CMK (cell line): ENCODE results near the gene ADAM33.

Source experiments
- DNase-seq: peaks from one replicate; pipeline ENCODE4 v3.0.0-alpha.2; 2010; ENCODE audit warnings: low read depth

ADAM33 gene

DNA sequence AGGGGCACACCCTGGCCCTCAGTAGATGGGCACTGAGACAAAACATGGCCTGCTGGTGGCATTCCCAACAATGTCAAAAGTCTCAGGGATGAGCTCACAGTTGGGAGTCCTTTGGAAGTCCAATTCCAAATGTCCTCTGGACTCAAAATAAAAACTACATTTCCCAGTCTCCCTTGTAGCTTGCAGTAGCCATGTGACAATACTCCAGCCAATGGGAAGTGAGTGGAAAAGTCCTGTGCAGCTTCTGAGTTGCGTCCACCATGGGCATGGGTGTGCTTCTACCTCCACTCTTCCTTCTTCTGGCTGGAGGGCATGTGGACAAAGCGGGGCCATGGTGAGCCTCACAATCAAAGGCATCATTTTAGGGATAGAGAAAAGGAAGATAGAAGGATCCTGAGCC lies 5.8 kb upstream of the ADAM33 start:
- no peak for DNase-seq

DNA sequence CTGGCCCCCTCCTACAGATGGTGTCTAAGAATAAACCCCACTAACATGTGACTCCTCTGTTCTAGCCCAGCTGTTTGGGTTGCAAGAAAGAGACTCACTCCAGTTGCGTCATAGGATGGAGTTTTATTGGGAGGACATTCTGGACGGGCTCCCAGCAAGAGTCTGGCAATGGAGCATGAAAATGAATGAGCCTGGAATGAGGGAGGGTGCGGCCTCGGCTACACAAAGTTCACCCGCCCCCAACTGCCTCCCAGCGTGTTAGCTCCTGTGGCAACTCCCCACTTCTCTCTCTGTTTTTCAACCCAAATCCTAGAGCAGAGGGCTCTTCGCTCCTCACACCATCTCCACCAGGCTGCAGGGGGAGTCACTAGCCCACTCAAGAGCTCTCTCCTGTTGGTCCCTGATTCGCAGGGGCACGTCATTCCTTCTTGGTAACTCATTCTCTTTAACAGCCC lies 5.1 kb upstream of the ADAM33 start:
- DNase-seq = no peak

DNA sequence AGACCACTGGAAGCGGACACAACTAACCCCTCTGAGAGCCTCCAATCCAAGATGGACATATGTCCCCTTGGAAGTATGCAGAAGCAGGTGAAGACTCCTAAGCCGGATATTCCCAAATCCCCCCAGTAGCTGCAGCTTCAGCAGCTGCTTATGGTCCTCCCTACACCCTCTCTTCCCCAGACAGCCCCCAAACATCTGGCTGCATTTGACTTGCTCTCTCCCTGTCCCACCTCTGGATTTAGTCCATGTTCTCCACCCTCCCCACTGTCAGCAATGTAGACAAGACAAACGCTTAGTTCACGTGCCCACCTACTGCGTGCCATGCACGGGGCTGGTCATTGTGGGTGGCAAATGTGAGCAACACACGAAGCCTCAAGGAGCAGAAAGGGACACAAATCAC lies 4.6 kb upstream of the ADAM33 start:
- DNase-seq = no peak

DNA sequence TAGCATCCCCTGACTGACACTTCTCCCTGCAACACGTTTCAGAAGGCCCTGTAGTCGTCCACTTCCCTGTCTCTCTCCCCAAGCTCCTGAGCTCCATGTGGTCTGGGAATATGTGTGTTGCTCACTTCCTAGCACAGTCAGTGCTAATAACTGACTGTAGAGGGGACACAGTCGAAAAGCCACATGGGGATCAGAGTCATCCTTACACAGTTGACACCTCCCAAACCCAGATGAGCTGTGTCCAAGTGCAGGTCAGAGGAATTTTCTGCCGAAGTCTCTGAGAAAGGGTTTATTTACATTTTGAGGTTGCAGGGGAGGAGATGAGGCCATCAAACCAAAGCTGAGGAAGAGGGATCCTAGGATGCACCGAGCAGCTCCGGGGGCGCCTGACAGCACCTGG lies 3.5 kb upstream of the ADAM33 start:
- no peak for DNase-seq

DNA sequence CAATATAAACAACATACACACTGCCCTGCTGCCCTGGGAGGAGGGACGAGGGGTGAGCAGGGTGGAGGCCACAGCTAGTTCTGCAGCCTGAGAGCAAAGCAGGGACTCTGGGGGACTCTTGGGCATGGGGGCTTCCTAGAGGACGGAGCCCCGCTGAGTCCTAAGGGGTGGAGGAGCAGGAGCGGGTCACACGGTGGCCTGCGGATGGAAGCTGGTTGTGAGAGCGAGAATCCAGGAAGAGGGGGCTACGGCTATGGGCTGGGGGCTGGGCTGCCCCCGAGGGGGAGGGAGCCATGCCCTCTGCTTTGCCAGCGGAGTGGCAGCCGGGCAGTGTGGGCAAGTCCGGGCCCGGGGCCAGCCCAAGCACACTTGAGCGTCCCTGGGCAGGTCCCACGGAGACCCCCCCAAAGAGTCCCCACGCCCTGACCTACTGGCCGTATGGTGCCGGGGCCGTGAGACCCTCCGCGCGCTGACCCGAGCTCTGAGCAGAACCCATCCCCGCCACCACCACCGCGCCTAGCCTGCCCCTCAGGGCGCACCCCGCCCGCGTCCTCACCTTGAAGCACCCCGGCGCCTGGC lies 369 bp downstream of the ADAM33 start:
- DNase-seq = no peak

DNA sequence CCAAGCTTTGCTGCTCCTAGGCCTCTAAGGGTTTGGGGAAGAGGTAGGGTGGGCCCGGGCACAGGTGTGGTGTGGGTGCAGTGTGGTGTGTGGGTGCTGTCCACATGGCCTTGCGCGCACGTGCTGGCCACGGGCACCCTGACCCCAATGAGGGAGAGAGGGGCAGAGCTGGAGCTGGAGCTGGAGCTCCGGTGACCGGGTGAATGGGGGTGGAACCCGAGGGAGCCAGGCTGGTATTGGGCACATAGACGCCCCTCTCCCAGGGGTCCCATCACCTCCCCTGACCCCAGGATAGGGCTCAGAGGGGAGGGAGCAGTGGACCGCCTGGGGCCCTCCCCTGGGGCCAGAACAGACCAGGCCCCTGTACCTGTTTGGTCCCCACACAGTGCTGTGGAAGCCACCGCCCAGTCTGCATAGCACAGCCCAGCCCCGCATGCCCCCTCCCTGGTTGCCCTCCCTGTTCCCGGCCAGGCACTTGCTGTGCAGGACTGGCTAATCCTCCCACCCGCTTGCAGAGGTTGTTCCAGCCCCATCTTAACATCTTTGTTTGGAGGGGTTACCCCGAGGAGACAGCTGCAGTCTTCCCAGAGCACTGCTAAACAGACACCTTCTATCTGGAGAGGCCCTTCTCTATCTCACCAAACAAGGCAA lies 984 bp downstream of the ADAM33 start:
- no peak for DNase-seq

DNA sequence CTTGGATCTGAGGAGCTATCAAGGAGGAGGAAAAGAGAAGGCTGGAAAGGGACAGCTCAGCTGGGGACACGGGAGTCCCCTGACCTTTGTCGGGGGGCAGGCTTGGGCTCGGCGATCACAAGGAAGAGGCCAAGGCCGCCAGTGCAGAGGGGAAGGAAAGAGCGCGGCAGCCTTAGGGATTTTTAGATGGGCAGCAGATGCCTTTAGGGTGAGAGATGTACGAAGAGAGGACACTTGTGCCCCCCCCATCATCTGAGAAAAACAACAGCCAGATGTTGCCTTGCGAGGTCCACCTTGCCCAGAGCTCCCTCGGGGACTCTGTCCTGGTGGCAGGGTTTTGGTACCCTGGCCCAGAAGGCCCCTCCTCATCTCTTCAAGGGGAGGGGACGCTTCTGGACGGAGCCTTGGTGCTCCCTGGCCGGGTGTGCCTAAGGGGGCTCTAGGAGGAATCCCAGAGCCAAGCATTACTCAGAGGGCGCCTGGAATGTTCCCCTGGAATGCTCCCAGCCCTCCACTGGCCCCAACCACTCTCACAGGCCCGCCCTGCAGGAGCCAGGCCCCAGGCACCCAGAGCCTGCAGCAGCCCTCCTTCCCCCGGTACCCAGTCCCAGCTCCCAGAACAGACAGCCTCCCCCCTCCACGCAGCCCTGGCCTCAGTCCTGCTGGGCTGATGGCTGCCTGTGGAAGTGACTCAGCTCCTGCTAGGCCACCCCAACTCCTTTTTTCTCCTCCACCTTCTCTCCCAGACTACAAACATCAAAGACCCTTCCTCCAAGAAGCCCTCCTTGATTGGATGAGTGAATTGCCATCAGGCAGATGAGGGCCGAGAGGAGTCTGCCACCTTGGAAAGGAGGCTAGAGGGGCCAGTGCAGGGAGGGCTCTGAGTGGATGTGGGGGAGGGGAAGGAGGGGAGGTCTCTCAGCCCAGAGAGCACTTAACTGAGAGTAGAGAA lies 1.8 kb downstream of the ADAM33 start:
- DNase-seq = no peak

DNA sequence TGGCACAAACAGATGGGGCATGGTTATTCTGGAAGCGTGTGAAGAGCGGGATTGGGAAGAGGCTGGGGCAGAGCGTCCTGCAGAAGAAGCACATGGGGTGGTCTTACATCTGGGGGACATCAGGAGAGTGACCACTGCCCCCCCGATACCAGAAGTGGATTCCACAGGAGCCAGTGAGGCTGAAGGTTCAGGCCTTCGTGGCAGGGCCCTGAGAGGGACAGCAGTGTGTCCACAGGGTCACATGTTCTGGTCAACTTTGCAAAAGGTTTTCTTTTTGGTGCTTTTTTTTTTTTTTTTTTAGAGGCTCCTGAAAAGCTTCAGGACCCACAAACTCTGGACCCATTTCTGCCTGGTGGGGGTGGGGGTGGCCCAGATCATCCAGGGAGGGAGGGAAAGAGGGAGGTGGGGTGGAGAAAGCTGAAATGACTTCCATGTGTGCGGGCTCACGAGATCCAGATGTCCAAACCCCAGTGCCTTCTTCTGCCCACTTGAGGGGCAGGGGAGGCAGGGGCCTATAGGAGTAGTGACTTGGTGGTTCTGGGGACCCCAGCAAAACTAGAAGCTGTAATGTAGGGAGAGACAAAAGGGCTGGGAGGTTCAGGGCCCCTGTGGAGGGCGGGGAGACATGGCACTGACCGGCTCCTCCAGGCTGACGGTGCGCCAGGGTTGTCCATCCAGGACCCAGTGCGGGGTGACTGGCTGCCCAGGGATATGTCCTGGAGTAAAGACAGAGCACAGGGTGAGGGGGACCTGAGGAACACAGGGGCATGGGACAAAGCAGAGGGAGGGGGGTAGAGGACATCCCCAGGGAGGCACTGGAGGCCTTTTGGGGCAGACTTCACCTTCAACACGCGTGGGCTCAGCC lies 2.7 kb downstream of the ADAM33 start:
- DNase-seq = no peak

DNA sequence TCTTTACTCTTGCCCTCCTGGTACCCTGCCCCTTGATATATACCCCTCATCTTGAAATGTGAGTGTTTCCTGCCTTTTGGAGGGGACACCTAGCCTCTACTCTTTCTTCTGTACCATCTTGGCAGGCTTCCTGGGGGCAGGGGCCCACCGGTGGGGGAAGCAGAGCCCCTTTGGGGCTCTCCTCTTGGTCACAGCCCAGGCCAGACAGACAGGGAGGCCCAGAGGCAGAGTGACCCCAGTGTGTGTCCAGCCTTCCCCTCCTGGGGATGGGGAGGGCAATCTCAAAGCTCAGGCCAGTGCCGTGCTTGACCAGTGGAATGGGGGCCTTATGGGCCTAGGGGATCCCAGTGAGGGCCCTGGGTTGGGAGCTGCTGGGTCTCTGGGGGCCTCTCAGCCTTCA lies 3.6 kb downstream of the ADAM33 start:
- DNase-seq = no peak

DNA sequence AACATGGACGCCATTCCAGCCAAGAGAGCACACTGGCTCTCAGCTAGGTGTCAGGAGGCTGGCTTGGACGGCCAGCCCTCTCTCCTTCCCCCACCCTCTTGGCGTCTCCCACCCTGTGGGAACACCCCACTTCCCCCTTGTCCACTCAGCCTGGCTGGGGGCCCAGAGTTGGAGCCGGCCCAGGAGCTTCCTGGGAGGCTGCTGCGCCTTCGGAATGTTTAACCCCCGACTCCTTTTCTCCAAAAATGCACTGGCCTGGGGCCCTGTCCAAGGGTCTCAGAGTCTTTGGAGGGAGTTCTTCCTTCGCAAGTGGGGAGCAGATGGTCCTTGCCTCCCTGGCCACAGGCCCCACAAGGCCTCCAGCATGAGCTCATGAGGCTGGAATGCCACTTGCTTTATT lies 4.1 kb downstream of the ADAM33 start:
- DNase-seq = no peak

DNA sequence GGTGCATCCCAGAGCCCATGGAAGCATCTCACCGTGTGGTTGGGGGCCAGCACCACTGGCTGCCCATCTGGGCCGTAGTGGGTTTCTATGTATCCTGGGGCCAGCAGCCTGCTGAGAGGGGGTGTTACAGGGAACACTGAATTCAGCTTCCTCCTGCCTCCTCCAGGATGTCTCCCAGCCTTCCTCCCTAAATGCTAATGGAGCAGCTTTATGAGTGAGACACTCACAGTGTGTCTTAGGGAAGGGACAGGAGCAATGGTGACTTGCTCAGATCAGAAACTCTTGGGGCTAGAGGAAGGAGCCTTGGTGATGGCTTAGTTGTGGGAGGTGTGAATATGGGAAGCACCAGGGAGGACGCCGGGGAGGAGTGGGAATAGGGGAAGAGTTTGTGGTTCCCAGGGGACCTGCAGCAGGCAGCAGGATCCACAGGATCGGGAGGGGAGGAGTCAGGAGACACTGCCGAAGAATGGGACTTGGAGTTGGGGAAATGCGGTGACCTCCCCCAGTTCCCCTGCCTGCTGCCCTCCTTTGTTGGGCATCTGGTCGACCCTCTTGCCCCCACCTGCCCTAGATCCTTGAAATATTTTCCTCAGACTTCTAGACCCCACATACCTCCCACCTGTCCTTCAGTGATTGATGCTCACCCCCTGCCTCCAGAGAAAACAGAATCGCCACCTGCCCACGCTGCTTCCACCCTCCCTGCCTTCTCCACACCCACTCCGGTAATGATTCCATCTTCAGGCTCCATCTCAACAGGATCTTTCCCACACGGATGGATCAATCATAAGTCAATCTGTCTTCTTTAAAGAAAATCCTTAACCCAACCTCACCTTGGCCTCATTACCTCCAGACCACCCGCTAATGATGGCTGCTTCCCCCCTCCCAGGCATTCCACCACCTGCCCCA lies 6.6 kb downstream of the ADAM33 start:
- no peak for DNase-seq

DNA sequence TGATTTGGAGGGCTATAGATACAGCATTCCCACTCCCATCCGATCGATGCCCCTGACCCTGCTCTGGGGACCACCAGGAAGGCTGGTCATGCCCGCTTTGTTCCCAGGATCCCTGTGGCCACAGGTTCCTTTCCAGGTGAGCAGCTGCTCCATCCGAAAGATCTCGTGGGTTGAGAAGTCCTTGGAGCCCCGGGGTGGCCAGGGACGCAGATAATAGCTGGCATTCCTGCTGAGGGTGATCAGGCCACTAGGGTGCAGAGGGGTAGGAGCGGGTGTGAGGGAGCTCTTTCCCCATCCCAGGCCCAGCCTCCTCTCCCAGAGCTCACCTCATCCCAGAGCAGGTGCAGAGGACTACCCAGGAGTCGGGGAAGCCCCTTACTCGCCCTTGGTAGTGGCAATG lies 7.4 kb downstream of the ADAM33 start:
- no peak for DNase-seq

DNA sequence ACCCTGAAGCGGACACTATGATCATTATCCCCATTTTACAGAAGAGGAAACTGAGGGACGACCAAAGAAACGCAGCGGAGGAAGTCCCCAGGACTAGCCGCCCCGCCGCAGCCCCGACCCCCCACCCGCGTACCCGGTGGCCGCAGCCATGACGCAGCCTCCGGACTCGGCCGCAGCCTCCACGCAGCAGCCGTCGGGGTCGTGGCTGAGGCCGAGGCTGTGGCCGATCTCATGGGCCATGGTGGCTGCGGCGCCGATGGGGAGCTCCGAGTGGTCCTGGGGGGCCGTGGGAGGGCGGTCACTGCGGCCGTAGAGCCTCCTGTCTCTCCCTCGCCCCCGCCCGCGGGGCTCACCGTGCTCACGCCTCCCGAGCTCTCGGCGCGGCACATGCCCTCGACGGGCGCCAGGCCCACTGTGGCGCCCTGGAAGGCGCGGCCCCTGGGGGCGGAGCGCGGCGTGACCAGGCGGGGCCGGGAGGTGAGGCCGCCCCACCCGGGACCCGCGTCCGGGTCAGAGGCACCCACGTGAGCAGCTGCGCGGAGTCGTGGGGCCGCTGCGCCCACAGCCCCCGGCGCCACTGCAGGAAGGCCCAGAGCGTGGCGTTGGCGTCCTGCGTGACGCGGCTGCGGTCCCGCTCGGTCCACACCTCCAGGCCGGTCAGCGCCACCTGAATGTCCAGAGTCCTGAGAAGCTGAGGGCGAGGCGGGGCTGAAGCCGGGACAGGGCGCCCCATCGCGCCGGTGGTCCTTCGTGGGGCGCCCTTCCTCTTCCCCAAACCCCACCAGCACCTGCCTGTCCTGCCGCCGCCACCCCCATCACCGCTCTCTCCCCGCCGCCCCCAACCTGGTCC lies 8.4 kb downstream of the ADAM33 start:
- DNase-seq = no peak

DNA sequence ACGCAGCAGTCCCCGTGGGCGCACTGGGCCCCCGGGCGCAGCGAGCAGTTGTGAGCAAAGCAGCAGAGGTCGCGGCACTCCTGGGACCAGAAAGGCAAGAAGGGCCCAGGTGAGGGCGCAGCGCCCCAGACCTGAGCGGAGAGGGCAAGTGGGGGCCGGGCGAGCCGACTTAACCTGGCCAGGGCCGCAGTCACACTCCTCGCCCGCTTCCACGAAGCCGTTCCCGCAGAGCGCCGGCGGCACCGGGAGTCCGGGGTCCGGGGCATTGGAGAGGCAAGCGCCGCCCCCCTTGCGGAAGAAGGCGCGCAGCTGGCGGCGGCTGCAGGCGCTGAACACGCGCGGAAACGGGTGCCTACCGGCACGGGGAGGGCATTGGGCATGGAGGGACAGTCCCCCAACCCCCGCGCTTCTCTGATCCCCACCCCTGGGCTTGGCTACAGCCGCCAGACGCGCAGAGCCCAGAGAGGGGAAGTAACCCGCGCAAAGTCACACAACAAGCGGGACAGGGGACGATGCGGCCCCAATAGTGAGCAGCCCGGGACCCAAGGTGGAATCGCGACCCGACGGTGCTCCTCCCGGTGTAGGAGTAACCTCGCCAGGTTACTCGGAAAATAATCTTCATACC lies 9.2 kb downstream of the ADAM33 start:
- no peak for DNase-seq

DNA sequence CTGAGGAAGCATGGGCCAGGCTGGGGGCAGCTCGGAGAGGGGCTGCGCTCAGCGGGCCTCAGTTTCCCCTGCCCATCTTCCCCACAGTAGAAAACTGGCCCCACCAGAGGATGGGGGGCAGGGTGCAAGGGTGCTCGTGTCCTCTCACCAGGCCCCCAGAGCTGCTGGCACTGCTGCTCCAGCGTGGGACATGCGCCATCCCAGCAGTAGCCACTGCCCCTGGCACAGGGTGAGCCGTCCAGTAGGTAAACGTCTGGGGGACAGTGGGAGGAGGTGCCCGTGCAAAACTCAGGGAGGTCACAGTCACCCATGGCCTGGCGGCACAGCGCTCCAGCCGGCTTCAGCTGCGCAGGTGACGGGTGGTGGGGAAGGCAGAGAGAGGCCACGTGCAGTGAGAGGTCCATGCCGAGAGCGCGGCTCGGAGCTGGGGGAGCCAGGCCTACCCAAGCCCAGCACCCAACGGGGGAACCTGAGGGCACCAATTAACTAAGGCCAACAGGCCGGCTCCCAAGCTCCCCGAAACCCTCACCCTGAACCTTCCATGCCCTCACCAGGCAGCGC lies 9.7 kb downstream of the ADAM33 start:
- no peak for DNase-seq

DNA sequence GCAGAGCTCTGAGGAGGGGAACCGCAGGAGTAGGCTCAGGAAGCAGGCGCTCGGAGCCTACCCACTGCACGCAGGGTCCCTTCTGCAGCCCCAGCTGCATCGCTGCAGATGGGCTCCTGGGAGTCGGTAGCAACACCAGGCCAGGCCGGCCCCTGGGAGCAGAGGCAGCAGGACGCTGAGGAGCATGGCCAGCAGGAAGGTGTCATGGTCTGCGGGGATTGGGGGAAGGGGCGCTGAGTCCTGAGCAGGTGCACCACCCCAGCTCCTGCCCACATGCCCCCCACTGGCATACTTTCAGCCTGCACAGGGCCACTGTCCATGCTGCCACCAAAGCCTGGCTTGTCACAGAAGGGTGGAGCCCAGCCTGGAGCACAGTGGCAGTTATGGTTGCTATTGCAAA lies 10.9 kb downstream of the ADAM33 start:
- DNase-seq = no peak

DNA sequence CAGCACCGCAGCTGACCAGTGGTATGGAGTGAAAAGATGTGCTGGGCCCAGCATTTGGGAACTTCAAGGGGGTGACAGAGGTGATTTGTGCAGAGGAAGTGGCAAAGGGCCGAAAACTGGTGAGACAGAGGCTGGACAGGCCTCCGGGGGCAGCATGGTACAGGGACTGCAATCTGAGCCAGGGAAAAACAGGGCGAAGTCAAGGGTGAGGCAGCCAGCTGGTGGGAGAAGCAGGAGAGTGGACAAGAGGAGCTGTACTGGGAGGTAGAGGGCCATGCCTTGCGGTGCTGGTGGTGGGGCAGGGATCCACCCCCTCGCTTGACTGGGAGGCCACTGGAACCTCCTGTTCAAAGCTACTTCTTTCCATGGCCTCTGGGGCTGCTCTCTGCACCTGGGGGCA lies 11.3 kb downstream of the ADAM33 start:
- DNase-seq = no peak

DNA sequence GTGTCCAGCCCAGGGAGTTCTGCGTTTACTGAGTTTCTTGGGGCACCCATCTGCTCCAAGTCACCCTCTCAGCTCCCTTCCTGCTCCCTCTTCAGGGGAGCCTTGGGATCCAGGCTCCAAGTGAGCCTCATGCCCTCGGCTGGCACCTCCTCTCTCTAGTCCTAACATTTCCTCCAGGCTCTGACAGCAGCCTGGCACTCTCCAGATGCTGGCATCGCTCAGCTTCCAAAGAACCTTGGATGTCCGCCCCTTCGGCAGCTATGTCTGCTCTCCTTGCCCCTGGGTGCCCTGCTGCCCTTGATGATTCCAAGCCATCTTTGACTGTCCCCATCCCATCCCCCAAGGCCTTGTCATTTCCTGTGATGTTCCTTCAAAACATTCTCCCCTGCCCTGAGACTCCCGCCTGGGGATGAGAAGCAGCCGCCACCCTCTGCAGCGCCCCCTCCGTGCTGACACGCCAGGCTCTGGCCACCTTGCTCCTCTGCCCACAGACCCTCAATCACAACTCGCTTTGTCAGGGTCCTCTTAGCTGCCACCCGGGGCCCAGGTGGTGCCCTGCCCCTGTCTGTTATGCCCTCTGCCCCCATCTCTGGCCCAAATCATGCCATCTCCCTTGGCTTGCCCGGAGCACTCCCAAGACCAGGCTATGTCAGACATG lies 12.0 kb downstream of the ADAM33 start:
- DNase-seq = no peak
